SK-N-SH treated with all-trans-retinoic acid at 6 μM for 48 hours (cell line): ENCODE data around the gene TIMM23.

Source experiments
- ATAC-seq: fragments of 200-7000 bp; cut with Tn5 transposase; 3 replicates; pipeline ENCODE4 v1.9.1; 2020; ENCODE audit warnings: mild to moderate bottlenecking, moderate library complexity
- ARNTL ChIP-seq: fragments of 450-650 bp; formaldehyde crosslinking; IDR thresholded peaks from 2 replicates; pipeline ENCODE4 v1.5.0; 2020; ENCODE audit warnings: low read depth, mild to moderate bottlenecking, moderate library complexity, borderline replicate concordance
- BACH2 ChIP-seq: fragments of 250-450 bp; sonication (Bioruptor Pico); IDR thresholded peaks from 2 replicates; pipeline ENCODE4 v1.9.0; 2021; ENCODE audit warnings: mild to moderate bottlenecking, borderline replicate concordance
- CSDC2 ChIP-seq: fragments of 250-450 bp; sonication (Bioruptor Pico); IDR thresholded peaks from 2 replicates; pipeline ENCODE4 v1.5.0; 2020; ENCODE audit warnings: mild to moderate bottlenecking, moderate library complexity
- CSRNP3 ChIP-seq: fragments of 250-450 bp; sonication (Bioruptor Pico); IDR thresholded peaks from 2 replicates; pipeline ENCODE4 v1.5.1; 2021; ENCODE audit warnings: mild to moderate bottlenecking, moderate library complexity
- ESRRG ChIP-seq: fragments of 250-450 bp; sonication (Bioruptor Pico); IDR thresholded peaks from 2 replicates; pipeline ENCODE4 v1.6.1; 2021; ENCODE audit warnings: mild to moderate bottlenecking
- GLIS3 ChIP-seq: fragments of 250-450 bp; sonication (Bioruptor Pico); IDR thresholded peaks from 2 replicates; pipeline ENCODE4 v1.5.0; 2020; ENCODE audit warnings: mild to moderate bottlenecking, moderate library complexity
- ISL1 ChIP-seq: fragments of 250-450 bp; sonication (Bioruptor Pico); IDR thresholded peaks from 2 replicates; pipeline ENCODE4 v2.1.2; 2022; ENCODE audit warnings: mild to moderate bottlenecking, moderate library complexity
- OSR1 ChIP-seq: fragments of 250-450 bp; sonication (Bioruptor Pico); IDR thresholded peaks from 2 replicates; pipeline ENCODE4 v1.8.0; 2022; ENCODE audit warnings: moderate library complexity, mild to moderate bottlenecking, inconsistent platforms
- PPARA ChIP-seq: fragments of 250-450 bp; sonication (Bioruptor Pico); IDR thresholded peaks from 2 replicates; pipeline ENCODE4 v1.5.0; 2020; ENCODE audit warnings: mild to moderate bottlenecking, borderline replicate concordance
- RARB ChIP-seq: fragments of 250-450 bp; sonication (Bioruptor Pico); IDR thresholded peaks from 2 replicates; pipeline ENCODE4 v1.8.0; 2021; ENCODE audit warnings: mild to moderate bottlenecking, moderate library complexity
- SNAI2 ChIP-seq: fragments of 250-450 bp; sonication (Bioruptor Pico); IDR thresholded peaks from 2 replicates; pipeline ENCODE4 v1.5.0; 2020; ENCODE audit warnings: mild to moderate bottlenecking, moderate library complexity
- TCF4 ChIP-seq: fragments of 250-450 bp; sonication (Bioruptor Pico); IDR thresholded peaks from 2 replicates; pipeline ENCODE4 v1.8.0; 2021; ENCODE audit warnings: mild to moderate bottlenecking, moderate library complexity, borderline replicate concordance
- TOX ChIP-seq: fragments of 250-450 bp; sonication (Bioruptor Pico); IDR thresholded peaks from 2 replicates; pipeline ENCODE4 v1.8.0; 2021; ENCODE audit warnings: mild to moderate bottlenecking, moderate library complexity, borderline replicate concordance
- ZC3H10 ChIP-seq: fragments of 250-450 bp; sonication (Bioruptor Pico); IDR thresholded peaks from 2 replicates; pipeline ENCODE4 v1.5.1; 2021; ENCODE audit warnings: mild to moderate bottlenecking, moderate library complexity
- ZFP3 ChIP-seq: fragments of 250-450 bp; sonication (Bioruptor Pico); IDR thresholded peaks from 2 replicates; pipeline ENCODE4 v1.5.0; 2020; ENCODE audit warnings: mild to moderate bottlenecking, moderate library complexity
- ZFP30 ChIP-seq: fragments of 450-650 bp; formaldehyde crosslinking; IDR thresholded peaks from 2 replicates; pipeline ENCODE4 v1.5.0; 2022; ENCODE audit warnings: mild to moderate bottlenecking, moderate library complexity
- ZNF565 ChIP-seq: fragments of 450-650 bp; formaldehyde crosslinking; conservative IDR thresholded peaks from 2 replicates; pipeline ENCODE4 v1.5.0; 2020; ENCODE audit warnings: low read depth, mild to moderate bottlenecking, moderate library complexity
- ZNF70 ChIP-seq: fragments of 450-650 bp; formaldehyde crosslinking; IDR thresholded peaks from 2 replicates; pipeline ENCODE4 v1.5.0; 2020; ENCODE audit warnings: mild to moderate bottlenecking, moderate library complexity
- ZNF8 ChIP-seq: fragments of 450-650 bp; formaldehyde crosslinking; IDR thresholded peaks from 2 replicates; pipeline ENCODE4 v1.5.0; 2020; ENCODE audit warnings: mild to moderate bottlenecking, moderate library complexity
- TF ChIP-seq, protein P1 (sequence below): fragments of 250-450 bp; sonication (Bioruptor Pico); IDR thresholded peaks from 2 replicates; pipeline ENCODE4 v1.8.0; 2020; ENCODE audit warnings: mild to moderate bottlenecking, moderate library complexity, borderline replicate concordance
- TF ChIP-seq, protein P2 (sequence below): fragments of 250-450 bp; sonication (Bioruptor Pico); IDR thresholded peaks from 2 replicates; pipeline ENCODE4 v1.5.1; 2020; ENCODE audit warnings: low read depth, mild to moderate bottlenecking, moderate library complexity
- TF ChIP-seq, protein P3 (sequence below): fragments of 250-450 bp; sonication (Bioruptor Pico); IDR thresholded peaks from 2 replicates; pipeline ENCODE4 v1.5.0; 2020; ENCODE audit warnings: mild to moderate bottlenecking, moderate library complexity
- TF ChIP-seq, protein P4 (sequence below): fragments of 250-450 bp; sonication (Bioruptor Pico); IDR thresholded peaks from 2 replicates; pipeline ENCODE4 v1.8.0; 2021; ENCODE audit warnings: low read depth, mild to moderate bottlenecking, moderate library complexity, borderline replicate concordance

TIMM23 gene

DNA sequence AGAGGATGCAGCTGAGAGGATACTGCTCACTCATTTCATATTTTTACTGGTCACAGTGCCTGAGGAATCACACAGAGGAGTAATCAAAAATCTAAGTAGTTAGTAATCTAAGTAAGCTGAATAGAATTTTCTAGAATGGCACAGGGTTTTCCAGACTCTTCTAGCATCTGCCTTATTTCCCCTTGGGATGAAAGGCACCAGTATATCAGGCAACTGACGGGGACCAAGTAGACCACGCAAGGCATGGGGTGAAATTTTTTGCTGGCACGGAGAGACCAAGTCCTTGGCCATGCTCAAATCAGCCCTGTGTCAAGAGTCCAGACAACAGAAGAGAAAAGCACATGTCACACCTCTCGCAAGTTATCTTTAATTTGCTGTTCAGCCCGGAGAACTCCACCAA, 43.9 kb downstream of the TIMM23 start:
- no peak for TF ChIP-seq ZNF565
- no peak for TF ChIP-seq ZFP3 (CRISPR knock-in tag)
- TF ChIP-seq ISL1: no peak
- TF ChIP-seq CSDC2: no peak
- TF ChIP-seq PPARA (CRISPR knock-in tag): no peak
- no peak for TF ChIP-seq OSR1
- no peak for TF ChIP-seq GLIS3 (CRISPR knock-in tag)
- TF ChIP-seq SNAI2 (CRISPR knock-in tag): no peak
- TF ChIP-seq ARNTL: no peak
- TF ChIP-seq ZNF70 (CRISPR knock-in tag): no peak
- TF ChIP-seq TOX (CRISPR knock-in tag): no peak
- TF ChIP-seq ZC3H10 (CRISPR knock-in tag): no peak
- no peak for TF ChIP-seq ZFP30
- no peak for ATAC-seq

- TF ChIP-seq RARB (CRISPR knock-in tag): no peak
- TF ChIP-seq ARNTL: no peak
- no peak for TF ChIP-seq ZC3H10 (CRISPR knock-in tag)
- no peak for TF ChIP-seq TCF4 (CRISPR knock-in tag)
- TF ChIP-seq ZFP3 (CRISPR knock-in tag): no peak
- no peak for TF ChIP-seq ISL1
- TF ChIP-seq SNAI2 (CRISPR knock-in tag): no peak
- TF ChIP-seq ZNF8: no peak
- TF ChIP-seq CSDC2: no peak
- TF ChIP-seq BACH2 (CRISPR knock-in tag): no peak
- no peak for ATAC-seq
These were observed 44.5 kb downstream of the TIMM23 start for GRCh38 chr10:46016811-46017210.

- TF ChIP-seq, protein P1, sequence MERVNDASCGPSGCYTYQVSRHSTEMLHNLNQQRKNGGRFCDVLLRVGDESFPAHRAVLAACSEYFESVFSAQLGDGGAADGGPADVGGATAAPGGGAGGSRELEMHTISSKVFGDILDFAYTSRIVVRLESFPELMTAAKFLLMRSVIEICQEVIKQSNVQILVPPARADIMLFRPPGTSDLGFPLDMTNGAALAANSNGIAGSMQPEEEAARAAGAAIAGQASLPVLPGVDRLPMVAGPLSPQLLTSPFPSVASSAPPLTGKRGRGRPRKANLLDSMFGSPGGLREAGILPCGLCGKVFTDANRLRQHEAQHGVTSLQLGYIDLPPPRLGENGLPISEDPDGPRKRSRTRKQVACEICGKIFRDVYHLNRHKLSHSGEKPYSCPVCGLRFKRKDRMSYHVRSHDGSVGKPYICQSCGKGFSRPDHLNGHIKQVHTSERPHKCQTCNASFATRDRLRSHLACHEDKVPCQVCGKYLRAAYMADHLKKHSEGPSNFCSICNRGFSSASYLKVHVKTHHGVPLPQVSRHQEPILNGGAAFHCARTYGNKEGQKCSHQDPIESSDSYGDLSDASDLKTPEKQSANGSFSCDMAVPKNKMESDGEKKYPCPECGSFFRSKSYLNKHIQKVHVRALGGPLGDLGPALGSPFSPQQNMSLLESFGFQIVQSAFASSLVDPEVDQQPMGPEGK (CRISPR knock-in tag): no peak
- TF ChIP-seq, protein P2, sequence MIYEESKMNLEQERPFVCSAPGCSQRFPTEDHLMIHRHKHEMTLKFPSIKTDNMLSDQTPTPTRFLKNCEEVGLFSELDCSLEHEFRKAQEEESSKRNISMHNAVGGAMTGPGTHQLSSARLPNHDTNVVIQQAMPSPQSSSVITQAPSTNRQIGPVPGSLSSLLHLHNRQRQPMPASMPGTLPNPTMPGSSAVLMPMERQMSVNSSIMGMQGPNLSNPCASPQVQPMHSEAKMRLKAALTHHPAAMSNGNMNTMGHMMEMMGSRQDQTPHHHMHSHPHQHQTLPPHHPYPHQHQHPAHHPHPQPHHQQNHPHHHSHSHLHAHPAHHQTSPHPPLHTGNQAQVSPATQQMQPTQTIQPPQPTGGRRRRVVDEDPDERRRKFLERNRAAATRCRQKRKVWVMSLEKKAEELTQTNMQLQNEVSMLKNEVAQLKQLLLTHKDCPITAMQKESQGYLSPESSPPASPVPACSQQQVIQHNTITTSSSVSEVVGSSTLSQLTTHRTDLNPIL (CRISPR knock-in tag): no peak
- no peak for TF ChIP-seq TOX (CRISPR knock-in tag)
- no peak for TF ChIP-seq TCF4 (CRISPR knock-in tag)
- TF ChIP-seq ZFP30: no peak
- ATAC-seq: no peak
These were observed 45.4 kb downstream of the TIMM23 start for GRCh38 chr10:46017733-46018132.

- TF ChIP-seq TOX (CRISPR knock-in tag): no peak
- no peak for TF ChIP-seq CSRNP3 (CRISPR knock-in tag)
- no peak for TF ChIP-seq ZNF565
- no peak for TF ChIP-seq ESRRG (CRISPR knock-in tag)
- TF ChIP-seq, protein P3, sequence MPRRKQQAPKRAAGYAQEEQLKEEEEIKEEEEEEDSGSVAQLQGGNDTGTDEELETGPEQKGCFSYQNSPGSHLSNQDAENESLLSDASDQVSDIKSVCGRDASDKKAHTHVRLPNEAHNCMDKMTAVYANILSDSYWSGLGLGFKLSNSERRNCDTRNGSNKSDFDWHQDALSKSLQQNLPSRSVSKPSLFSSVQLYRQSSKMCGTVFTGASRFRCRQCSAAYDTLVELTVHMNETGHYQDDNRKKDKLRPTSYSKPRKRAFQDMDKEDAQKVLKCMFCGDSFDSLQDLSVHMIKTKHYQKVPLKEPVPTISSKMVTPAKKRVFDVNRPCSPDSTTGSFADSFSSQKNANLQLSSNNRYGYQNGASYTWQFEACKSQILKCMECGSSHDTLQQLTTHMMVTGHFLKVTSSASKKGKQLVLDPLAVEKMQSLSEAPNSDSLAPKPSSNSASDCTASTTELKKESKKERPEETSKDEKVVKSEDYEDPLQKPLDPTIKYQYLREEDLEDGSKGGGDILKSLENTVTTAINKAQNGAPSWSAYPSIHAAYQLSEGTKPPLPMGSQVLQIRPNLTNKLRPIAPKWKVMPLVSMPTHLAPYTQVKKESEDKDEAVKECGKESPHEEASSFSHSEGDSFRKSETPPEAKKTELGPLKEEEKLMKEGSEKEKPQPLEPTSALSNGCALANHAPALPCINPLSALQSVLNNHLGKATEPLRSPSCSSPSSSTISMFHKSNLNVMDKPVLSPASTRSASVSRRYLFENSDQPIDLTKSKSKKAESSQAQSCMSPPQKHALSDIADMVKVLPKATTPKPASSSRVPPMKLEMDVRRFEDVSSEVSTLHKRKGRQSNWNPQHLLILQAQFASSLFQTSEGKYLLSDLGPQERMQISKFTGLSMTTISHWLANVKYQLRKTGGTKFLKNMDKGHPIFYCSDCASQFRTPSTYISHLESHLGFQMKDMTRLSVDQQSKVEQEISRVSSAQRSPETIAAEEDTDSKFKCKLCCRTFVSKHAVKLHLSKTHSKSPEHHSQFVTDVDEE (CRISPR knock-in tag): no peak
- no peak for TF ChIP-seq ISL1
- TF ChIP-seq, protein P4, sequence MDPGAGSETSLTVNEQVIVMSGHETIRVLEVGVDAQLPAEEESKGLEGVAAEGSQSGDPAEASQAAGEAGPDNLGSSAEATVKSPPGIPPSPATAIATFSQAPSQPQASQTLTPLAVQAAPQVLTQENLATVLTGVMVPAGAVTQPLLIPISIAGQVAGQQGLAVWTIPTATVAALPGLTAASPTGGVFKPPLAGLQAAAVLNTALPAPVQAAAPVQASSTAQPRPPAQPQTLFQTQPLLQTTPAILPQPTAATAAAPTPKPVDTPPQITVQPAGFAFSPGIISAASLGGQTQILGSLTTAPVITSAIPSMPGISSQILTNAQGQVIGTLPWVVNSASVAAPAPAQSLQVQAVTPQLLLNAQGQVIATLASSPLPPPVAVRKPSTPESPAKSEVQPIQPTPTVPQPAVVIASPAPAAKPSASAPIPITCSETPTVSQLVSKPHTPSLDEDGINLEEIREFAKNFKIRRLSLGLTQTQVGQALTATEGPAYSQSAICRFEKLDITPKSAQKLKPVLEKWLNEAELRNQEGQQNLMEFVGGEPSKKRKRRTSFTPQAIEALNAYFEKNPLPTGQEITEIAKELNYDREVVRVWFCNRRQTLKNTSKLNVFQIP: no peak
- TF ChIP-seq ZC3H10 (CRISPR knock-in tag): no peak
- TF ChIP-seq SNAI2 (CRISPR knock-in tag): no peak
- no peak for TF ChIP-seq OSR1
- no peak for TF ChIP-seq ZNF8
- no peak for TF ChIP-seq ZFP3 (CRISPR knock-in tag)
- no peak for TF ChIP-seq PPARA (CRISPR knock-in tag)
- TF ChIP-seq, protein P1 (CRISPR knock-in tag): no peak
- TF ChIP-seq ZNF70 (CRISPR knock-in tag): no peak
- no peak for TF ChIP-seq TCF4 (CRISPR knock-in tag)
- TF ChIP-seq BACH2 (CRISPR knock-in tag): no peak
- no peak for TF ChIP-seq ZFP30
- no peak for ATAC-seq
These were observed 46.3 kb downstream of the TIMM23 start for GRCh38 chr10:46018453-46019176.
